NCI-H510A (cell line): ENCODE results near the gene LASP1.
"Not testable (repeated sequence)": the region's sequence is repeated elsewhere in the genome, so short reads cannot be mapped to it uniquely, and the experiment has no call there.

Experiments
- DNase-seq: peaks from one replicate; lab custom pipeline; 2025; lab: John Stamatoyannopoulos, UW

LASP1 gene

GRCh38 chr17:38910325-38910724 lies 40.5 kb downstream of the LASP1 start:
- DNase-seq: no peak

- DNase-seq: no peak
Measured at GRCh38 chr17:38911081-38911730, 41.3 kb downstream of the LASP1 start.

DNA sequence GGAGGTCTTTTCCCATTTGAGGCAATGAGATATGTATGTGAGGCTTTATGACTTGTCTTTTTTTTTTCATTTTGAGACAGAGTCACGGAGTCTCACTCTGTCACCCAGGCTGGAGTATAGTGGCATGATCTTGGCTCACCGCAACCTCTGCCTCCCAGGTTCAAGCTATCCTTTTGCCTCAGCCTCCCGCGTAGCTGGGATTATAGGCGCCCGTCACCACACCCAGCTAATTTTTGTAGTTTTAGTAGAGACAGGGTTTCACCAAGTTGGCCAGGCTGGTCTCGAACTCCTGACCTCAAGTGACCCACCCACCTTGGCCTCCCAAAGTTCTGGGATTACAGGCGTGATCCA lies 41.8 kb downstream of the LASP1 start:
- not testable (repeated sequence) for DNase-seq

DNA sequence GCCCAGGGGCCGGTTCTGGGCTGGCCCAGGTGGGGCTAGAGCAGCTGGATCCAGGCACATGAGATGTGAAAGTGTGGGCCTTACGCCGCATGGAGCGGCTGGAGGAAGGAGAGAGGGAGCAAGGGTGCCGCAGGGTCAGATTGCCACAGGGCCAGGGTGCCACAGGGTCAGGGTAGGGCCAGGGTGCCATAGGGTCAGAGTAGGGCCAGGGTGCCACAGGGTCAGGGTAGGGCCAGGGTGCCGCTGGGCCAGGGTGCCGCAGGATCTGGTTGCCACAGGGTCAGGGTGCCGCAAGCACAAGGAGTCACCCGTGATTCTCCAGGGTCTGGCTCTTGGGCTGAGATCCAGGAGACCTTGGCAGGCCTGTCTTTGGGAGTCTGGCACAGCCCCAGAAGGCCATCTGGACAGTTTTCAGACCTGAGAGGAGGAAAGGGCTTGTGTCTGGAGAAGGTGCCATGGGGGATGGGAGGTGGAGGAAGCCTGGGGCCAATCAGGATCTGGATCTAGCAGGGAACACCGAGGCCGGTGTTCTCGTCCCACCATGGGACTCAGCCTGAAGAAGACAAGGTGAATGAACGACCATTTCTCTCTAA lies 42.5 kb downstream of the LASP1 start:
- no peak for DNase-seq

DNA sequence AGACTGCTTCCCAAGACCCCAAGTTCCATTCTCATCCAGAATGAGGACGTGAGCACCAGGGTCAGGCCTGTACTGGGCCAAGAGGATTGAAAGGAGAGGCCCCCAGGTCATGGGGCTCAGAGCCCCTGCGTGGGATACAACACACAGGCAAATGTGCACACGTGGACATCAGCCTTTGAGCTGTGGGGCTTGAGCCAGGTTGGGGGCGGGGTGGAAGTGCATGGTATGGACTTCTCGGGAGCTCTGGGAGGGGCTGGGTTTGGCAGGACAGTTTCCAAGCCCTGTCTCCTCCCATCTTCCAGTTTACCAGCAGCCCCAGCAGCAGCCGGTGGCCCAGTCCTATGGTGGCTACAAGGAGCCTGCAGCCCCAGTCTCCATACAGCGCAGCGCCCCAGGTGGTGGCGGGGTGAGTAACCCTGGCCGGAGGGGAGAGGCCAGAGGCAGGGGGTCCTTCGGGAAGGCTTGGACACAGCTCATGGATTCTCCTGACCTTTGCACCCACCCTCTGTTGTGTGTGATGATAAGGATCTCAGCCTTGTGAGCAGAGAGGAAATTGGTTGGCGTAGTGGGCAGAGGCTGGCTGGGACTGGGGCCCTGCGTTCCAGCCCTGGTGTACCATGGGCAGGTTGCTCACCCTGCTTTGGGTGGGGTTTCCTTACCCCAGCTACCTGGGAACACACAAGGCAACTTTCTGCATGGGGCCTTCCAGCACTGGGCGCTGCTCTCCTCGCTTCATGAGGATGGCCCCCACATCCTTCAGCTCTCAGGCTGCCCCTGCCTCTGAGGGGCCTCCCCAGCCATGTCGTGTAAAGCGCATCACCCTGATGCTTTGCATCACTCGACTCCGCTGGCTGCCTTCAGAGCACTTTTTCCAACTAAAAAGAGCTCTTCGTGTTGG lies 45.1 kb downstream of the LASP1 start:
- no peak for DNase-seq

DNA sequence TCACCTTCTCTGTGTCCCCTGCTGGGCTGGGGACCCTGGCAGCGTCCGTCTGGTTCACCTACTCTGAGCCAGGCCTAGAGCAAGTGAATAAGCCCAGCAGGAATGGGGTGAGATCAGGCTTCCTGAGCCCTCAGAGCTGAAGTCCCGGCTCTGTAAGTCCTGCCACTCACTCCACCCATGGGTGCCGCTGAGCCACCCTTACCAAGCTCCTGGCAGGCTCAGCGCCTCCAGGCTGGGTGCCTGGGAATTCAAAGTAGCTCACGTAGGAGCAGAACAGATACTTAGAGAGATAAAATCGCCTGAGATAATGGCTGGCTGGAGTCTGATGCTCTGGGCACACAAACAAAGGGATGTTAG lies 45.8 kb downstream of the LASP1 start:
- no peak for DNase-seq

- DNase-seq: no peak
Measured at GRCh38 chr17:38916771-38917170, 46.9 kb downstream of the LASP1 start.

GRCh38 chr17:38917259-38917658 lies 47.4 kb downstream of the LASP1 start:
- DNase-seq: no peak

GRCh38 chr17:38918129-38918913 lies 48.5 kb downstream of the LASP1 start:
- DNase-seq: no peak

DNA sequence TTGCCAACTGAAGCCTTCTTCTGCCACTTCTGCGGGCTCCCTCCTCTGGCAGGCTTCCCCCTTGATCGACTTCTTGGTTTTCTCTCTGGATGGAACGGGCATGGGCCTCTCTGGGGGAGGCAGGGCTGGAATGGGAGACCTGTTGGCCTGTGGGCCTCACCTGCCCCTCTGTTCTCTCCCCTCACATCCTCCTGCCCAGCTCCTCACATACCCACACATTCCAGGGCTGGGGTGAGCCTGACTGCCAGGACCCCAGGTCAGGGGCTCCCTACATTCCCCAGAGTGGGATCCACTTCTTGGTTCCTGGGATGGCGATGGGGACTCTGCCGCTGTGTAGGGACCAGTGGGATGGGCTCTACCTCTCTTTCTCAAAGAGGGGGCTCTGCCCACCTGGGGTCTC lies 49.1 kb downstream of the LASP1 start:
- no peak for DNase-seq

DNA sequence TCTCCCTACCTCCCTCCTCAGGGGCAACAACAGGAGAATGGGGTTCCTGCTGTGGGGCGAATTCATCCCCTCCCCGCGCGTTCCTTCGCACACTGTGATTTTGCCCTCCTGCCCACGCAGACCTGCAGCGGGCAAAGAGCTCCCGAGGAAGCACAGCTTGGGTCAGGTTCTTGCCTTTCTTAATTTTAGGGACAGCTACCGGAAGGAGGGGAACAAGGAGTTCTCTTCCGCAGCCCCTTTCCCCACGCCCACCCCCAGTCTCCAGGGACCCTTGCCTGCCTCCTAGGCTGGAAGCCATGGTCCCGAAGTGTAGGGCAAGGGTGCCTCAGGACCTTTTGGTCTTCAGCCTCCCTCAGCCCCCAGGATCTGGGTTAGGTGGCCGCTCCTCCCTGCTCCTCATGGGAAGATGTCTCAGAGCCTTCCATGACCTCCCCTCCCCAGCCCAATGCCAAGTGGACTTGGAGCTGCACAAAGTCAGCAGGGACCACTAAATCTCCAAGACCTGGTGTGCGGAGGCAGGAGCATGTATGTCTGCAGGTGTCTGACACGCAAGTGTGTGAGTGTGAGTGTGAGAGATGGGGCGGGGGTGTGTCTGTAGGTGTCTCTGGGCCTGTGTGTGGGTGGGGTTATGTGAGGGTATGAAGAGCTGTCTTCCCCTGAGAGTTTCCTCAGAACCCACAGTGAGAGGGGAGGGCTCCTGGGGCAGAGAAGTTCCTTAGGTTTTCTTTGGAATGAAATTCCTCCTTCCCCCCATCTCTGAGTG lies 49.6 kb downstream of the LASP1 start:
- no peak for DNase-seq

GRCh38 chr17:38920374-38921291 lies 50.8 kb downstream of the LASP1 start:
- DNase-seq: no peak

GRCh38 chr17:38921756-38922411 lies 52.0 kb downstream of the LASP1 start:
- no peak for DNase-seq

GRCh38 chr17:38922538-38923297 lies 52.9 kb downstream of the LASP1 start:
- DNase-seq: no peak

DNA sequence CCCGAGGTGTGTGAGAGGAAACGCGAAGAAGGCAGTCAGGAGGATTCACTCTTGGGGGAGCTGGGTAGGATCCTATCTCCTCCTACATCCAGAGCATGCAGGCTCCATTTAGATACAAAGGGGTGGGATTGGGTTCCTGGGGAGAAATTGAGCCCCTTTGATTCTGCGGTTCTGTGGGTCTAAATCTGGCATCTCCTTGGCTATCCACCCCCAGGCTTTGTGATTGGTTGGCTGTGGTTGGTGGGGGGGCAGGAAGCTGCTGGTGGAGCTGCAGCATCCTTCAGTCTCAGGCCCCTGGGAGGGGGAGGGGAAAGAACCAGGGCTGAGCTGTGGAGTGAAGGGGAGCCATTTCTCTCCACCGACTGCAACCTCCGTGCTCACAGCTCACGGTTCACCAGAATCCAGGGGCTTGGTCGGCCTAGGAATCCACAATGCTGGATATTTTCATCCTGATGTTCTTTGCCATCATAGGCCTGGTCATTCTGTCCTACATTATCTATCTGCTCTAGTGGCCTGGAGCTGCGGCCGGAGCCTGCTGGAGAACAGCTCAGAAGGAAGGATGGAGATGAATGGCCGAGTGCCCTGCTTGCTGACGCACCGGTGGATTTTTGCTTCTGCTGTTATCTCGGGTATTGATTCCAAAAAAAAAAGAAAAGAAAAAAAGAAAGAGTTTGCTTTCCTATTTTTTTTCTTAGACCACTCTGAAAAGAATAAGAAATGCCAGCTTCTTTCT lies 55.6 kb downstream of the LASP1 start, which contains the start of gene LASP1NB:
Gene LASP1NB (plus strand): TSS at position 352 of the 733 bp plus-strand sequence.
- no peak for DNase-seq

DNA sequence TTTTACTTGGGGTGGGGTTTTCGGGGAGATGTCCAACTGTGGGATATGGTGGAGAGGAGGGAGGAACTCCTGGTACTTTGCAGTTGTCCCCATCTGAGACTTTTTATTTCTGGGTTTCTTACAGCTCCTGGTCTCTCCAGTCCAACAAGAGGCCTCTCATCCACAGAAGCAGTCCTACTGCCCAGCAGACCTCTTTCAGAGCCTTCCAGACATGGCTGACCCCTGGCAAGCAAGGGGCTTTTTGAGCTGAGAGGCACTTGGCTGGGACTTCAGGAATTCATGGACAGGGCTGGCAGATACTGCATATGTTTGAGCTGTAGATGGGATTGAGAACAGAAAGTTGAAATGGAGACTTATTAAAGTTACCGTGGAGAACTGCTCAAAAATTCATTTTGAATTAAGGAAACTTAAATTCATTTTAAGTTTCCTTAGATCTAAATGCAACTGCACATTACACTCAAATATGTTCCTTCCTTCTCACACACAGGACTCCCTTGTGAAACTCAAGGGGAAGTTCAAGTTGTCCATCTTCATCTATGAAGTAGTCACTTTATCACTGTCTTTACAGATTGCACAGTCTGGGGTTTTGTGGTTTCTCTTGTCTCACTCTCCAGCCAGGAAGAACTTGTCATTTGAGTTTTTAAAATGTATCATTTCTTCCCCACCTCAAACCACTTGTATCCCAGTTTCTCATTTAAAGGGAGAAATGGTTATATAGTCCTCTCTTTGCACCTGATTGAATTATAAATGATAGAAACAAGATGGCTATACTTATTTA lies 56.6 kb downstream of the LASP1 start:
- DNase-seq: no peak

DNA sequence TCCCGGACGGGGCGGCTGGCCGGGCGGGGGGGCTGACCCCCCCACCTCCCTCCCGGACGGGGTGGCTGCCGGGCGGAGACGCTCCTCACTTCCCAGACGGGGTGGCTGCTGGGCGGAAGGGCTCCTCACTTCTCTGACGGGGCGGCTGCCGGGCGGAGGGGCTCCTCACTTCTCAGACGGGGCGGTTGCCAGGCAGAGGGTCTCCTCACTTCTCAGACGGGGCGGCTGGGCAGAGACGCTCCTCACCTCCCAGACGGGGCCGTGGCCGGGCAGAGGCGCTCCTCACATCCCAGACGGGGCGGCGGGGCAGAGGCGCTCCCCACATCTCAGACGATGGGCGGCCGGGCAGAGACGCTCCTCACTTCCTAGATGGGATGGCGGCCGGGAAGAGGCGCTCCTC lies 60.9 kb downstream of the LASP1 start:
- not testable (repeated sequence) for DNase-seq

GRCh38 chr17:38933962-38934361 lies 64.1 kb downstream of the LASP1 start:
- not testable (repeated sequence) for DNase-seq
